A673 (cell line): ENCODE data around the gene RBBP7. TPM values are rescaled to one million over a fixed set of nuclear protein-coding genes. Genes with fewer than 3 reads are reported as not detected.
A peak's percentile ranks its signal among the peaks of the same experiment; 100 is the strongest.

Experiments used
- BruUV-seq: library from RNA; stranded (reverse); fragments of 400-500 nt; replicated peaks from 2 replicates; lab custom pipeline; 2021; lab: Mats Ljungman, UMichigan
- CTCF ChIA-PET: fragments of 300-600 bp; sonication (Branson Sonifier 250); formaldehyde crosslinking; loops from one replicate; lab custom pipeline; 2022; ENCODE audit warnings: antibody characterized with exemption; lab: Charles Lee
- POLR2A ChIA-PET: fragments of 300-600 bp; sonication (Branson Sonifier 250); formaldehyde crosslinking; loops from one replicate; lab custom pipeline; 2022; ENCODE audit warnings: antibody characterized with exemption; ENCODE audit not compliant: low non-redundant PET; lab: Charles Lee
- DNase-seq: peaks from one replicate; pipeline ENCODE4 v3.0.0-alpha.2; 2015; ENCODE audit warnings: low spot score
- H3K27ac ChIP-seq: fragments of 200-600 bp; sonication (generic); 2 replicates; pipeline ENCODE4 v1.5.1; 2016; ENCODE audit warnings: mixed run types, low read depth, mild to moderate bottlenecking, mixed read lengths, antibody characterized with exemption, low read length; ENCODE audit not compliant: poor library complexity, severe bottlenecking
- H3K27me3 ChIP-seq: fragments of 200-600 bp; sonication (generic); replicated peaks from 2 replicates; pipeline ENCODE4 v1.6.1; 2017; ENCODE audit warnings: mixed run types, low read depth, mild to moderate bottlenecking, mixed read lengths, antibody characterized with exemption, low read length; ENCODE audit not compliant: insufficient read depth, poor library complexity
- H3K36me3 ChIP-seq: fragments of 200-600 bp; sonication (generic); 2 replicates; pipeline ENCODE4 v1.6.1; 2016; ENCODE audit warnings: mixed run types, mild to moderate bottlenecking, mixed read lengths, antibody characterized with exemption, low read length; ENCODE audit not compliant: insufficient read depth, poor library complexity, severe bottlenecking
- H3K4me1 ChIP-seq: fragments of 200-600 bp; sonication (generic); 2 replicates; pipeline ENCODE4 v1.6.1; 2017; ENCODE audit warnings: mixed run types, mild to moderate bottlenecking, mixed read lengths, antibody characterized with exemption, low read length; ENCODE audit not compliant: insufficient read depth, poor library complexity, severe bottlenecking
- H3K4me3 ChIP-seq: fragments of 200-600 bp; sonication (generic); 2 replicates; pipeline ENCODE4 v1.5.1; 2016; ENCODE audit warnings: low read depth, mixed run types, mild to moderate bottlenecking, mixed read lengths, low read length; ENCODE audit not compliant: poor library complexity, severe bottlenecking
- H3K9me3 ChIP-seq: fragments of 200-600 bp; sonication (generic); 2 replicates; pipeline ENCODE4 v1.6.1; 2016; ENCODE audit warnings: mixed run types, low read depth, mild to moderate bottlenecking, mixed read lengths, antibody characterized with exemption, low read length; ENCODE audit not compliant: poor library complexity, severe bottlenecking
- EZH2 ChIP-seq: fragments of 200-600 bp; sonication (generic); IDR thresholded peaks from 2 replicates; pipeline ENCODE4 v1.6.1; 2017; ENCODE audit warnings: borderline replicate concordance, low read depth, mild to moderate bottlenecking, mixed read lengths, antibody characterized with exemption, low read length; ENCODE audit not compliant: poor library complexity, severe bottlenecking
- intact Hi-C: fragments of 100-400 bp; cut with micrococcal nuclease; formaldehyde crosslinking; loops from one replicate; pipeline ENCODE4 v1.10.0; 2022; ENCODE audit not compliant: unreplicated experiment
- total RNA-seq: library from RNA; stranded (reverse); gene quantifications from 2 replicates; pipeline ENCODE4 v1.2.3, GENCODE V29; 2021
- TF ChIP-seq, protein P1 (sequence below): fragments of 300-800, 200-600 bp; sonication (generic); conservative IDR thresholded peaks from 2 replicates; pipeline ENCODE4 v1.5.1; 2017; ENCODE audit warnings: low read depth, mild to moderate bottlenecking, antibody characterized with exemption, low read length, moderate library complexity, mixed read lengths

RBBP7 gene
- total RNA-seq, 1 experiment from 2014 or later: 125 TPM

DNA sequence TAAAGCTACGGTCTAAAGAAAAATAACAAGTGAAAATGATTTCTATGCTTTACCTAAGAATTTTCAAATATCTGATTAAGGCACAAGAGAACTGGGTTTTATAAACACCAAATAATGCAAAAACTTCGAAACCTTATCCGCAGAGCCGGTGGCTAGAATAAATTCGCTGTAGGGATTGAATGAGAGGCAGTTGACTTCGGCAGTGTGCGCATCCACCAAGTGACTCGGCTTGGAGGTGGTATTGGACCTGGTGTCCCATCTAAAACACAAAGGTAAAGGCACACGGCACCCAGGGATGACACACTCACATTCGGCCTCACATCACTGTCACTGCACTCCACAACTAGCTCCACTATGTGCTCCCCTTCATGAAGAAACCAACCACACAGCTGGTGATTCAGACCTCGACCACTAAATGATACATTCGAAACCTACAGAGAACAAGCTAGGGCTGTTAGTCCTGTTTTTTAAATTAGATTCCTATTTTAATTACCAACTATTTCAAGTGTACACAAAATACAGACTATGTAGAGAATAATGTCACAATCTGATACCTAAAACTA lies 17.5 kb downstream of the RBBP7 start:
- intact Hi-C loops: no loop called here
- no peak overlapping the region for H3K27ac ChIP-seq
- CTCF ChIA-PET: interaction anchor here (0.5 kb wide), 1 partner anchor 141 kb away, joined by 3 read pairs; no protein-coding TSS in a partner anchor
- H3K27me3 ChIP-seq: peaks cover 24% of the 10 kb centered on the region
- peaks cover 56% of the 10 kb centered on the region for H3K36me3 ChIP-seq
- no peaks in the 10 kb centered on the region for H3K4me1 ChIP-seq
- no peak for DNase-seq
- H3K4me3 ChIP-seq: no peak overlapping the region
- POLR2A ChIA-PET: no interaction called here
- TSS peak; percentile 19 for BruUV-seq
- no peaks in the 10 kb centered on the region for H3K9me3 ChIP-seq
- TF ChIP-seq, protein P1, sequence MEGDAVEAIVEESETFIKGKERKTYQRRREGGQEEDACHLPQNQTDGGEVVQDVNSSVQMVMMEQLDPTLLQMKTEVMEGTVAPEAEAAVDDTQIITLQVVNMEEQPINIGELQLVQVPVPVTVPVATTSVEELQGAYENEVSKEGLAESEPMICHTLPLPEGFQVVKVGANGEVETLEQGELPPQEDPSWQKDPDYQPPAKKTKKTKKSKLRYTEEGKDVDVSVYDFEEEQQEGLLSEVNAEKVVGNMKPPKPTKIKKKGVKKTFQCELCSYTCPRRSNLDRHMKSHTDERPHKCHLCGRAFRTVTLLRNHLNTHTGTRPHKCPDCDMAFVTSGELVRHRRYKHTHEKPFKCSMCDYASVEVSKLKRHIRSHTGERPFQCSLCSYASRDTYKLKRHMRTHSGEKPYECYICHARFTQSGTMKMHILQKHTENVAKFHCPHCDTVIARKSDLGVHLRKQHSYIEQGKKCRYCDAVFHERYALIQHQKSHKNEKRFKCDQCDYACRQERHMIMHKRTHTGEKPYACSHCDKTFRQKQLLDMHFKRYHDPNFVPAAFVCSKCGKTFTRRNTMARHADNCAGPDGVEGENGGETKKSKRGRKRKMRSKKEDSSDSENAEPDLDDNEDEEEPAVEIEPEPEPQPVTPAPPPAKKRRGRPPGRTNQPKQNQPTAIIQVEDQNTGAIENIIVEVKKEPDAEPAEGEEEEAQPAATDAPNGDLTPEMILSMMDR: no peak
- no peak for TF ChIP-seq EZH2

DNA sequence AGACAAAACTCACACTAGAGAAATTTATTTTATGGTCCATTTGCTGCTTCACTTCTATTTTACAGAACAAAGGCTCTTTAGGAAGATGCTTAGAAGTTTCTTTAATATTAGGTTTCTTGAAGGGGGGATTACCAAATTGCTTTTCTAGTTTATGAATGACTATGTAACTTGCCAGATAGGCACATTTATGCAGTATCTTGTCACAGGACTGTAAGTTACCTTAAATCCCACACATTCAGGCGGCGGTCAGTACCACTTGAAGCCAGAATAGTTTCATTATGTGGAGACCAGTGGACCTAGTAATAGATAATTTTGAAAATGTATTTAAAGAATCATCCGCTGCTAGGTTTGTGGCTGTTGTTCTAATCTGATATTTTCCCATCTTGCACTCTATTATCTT lies 18.3 kb downstream of the RBBP7 start:
- POLR2A ChIA-PET: no interaction called here
- TF ChIP-seq, protein P1: no peak
- no peak for TF ChIP-seq EZH2
- no peaks in the 10 kb centered on the region for H3K9me3 ChIP-seq
- DNase-seq: no peak
- peaks cover 50% of the 10 kb centered on the region for H3K36me3 ChIP-seq
- H3K27me3 ChIP-seq: peaks cover 20% of the 10 kb centered on the region
- H3K27ac ChIP-seq: no peak overlapping the region
- intact Hi-C loops: no loop called here
- no peaks in the 10 kb centered on the region for H3K4me1 ChIP-seq
- no TSS peak for BruUV-seq
- no peak overlapping the region for H3K4me3 ChIP-seq
- CTCF ChIA-PET: no interaction called here

DNA sequence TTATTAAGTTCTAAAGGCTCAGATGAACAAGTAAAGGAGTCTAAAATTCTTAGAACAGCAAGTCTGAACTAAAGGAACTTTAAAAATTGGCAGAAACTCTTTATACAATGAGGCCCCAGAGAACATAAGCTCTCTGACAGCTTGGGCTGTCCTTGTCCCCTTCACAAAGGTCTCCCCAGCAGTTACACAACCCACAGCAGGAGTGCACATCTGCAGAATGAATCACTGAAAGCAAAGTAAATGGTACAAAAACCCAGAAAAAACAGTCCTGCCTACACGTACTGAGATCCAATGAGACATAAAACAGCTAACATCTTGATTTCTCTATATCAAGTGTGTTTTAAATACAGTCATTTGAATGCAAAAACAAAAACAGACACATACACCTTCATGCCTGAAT lies 18.7 kb downstream of the RBBP7 start:
- Histone ChIP-seq H3K36me3 (peaks cover 50% of the 10 kb centered on the region), H3K27me3 (peaks cover 20% of the 10 kb centered on the region), H3K27ac (no peak overlapping the region), H3K4me1 (no peaks in the 10 kb centered on the region), H3K4me3 (no peak overlapping the region), H3K9me3 (no peaks in the 10 kb centered on the region)
- POLR2A ChIA-PET: no interaction called here
- intact Hi-C loops: no loop called here
- no TSS peak for BruUV-seq
- TF ChIP-seq, protein P1: no peak
- no peak for TF ChIP-seq EZH2
- CTCF ChIA-PET: no interaction called here
- no peak for DNase-seq
